ENCODE data around the gene SURF2. TPM values are rescaled to one million over a fixed set of nuclear protein-coding genes. Genes with fewer than 3 reads are reported as not detected.

SURF2 gene
- total RNA-seq, 1 donor from 2014 or later, result 34.3 TPM

DNA sequence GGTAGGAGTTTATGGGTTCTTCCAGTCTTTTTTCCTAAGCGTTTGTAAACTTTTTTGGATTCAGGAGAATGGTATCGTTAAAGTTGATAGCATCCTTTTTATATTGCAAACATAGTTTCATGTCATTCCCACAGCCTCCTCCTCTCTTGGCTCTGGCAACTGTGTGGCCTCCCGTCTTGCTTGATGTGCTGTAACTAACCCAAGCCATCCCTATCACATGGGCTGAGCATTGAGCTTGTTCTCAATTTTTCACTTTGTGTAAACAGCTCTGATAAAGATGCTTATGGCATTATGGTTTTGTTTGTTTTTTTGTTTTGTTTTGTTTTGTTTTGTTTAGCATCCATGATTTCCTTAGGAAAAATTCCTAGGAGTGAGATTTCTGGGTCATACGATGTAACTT lies 24.4 kb downstream of the SURF2 start:
- no peak overlapping the region for H3K4me3 Mint-ChIP-seq
- no peaks in the 10 kb centered on the region for H3K27me3 Mint-ChIP-seq (ENCODE audit: low read depth)
- H3K27ac Mint-ChIP-seq (ENCODE audit: unreplicated experiment), result no peak overlapping the region
- TF ChIP-seq, protein P1, sequence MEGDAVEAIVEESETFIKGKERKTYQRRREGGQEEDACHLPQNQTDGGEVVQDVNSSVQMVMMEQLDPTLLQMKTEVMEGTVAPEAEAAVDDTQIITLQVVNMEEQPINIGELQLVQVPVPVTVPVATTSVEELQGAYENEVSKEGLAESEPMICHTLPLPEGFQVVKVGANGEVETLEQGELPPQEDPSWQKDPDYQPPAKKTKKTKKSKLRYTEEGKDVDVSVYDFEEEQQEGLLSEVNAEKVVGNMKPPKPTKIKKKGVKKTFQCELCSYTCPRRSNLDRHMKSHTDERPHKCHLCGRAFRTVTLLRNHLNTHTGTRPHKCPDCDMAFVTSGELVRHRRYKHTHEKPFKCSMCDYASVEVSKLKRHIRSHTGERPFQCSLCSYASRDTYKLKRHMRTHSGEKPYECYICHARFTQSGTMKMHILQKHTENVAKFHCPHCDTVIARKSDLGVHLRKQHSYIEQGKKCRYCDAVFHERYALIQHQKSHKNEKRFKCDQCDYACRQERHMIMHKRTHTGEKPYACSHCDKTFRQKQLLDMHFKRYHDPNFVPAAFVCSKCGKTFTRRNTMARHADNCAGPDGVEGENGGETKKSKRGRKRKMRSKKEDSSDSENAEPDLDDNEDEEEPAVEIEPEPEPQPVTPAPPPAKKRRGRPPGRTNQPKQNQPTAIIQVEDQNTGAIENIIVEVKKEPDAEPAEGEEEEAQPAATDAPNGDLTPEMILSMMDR (conservative IDR thresholded peaks at IDR 0.05), result no peak
- DNase-seq (ENCODE audit: low read depth, low spot score), result no peak
- H3K9me3 Mint-ChIP-seq, result no peaks in the 10 kb centered on the region
- peaks cover 29% of the 10 kb centered on the region for H3K4me1 Mint-ChIP-seq
- H3K36me3 Mint-ChIP-seq (ENCODE audit: low read depth), result no peaks in the 10 kb centered on the region

DNA sequence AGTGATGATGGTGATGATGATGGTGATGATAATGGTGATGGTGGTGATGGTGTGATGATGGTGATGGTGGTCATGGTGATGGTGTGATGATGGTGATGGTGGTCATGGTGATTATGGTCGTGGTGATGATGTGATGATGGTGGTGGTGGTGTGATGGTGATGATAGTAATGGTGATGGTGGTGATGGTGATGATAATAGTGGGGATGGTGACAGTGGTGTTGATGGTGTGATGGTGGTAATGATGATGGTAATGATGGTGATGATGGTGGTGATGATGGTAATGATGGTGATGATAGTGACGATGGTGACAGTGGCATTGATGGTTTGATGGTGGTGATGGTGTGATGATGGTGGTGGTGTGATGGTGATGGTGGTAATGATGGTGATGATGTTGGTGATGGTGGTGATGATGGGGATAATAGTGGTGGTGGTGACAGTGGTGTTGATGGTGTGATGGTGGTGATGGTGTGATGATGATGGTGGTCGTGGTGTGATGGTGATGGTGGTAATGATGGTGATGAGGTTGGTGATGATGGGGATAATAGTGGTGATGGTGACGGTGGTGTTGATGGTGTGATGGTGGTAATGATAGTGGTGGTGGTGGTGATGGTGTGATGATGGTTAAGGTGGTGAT lies 26.3 kb downstream of the SURF2 start:
- Mint-ChIP-seq H3K27me3 (ENCODE audit: low read depth) (no peaks in the 10 kb centered on the region), H3K4me1 (peaks cover 19% of the 10 kb centered on the region), H3K27ac (ENCODE audit: unreplicated experiment) (no peak overlapping the region), H3K9me3 (no peaks in the 10 kb centered on the region), H3K36me3 (ENCODE audit: low read depth) (no peaks in the 10 kb centered on the region), H3K4me3 (no peak overlapping the region)
- DNase-seq (ENCODE audit: low read depth, low spot score), result no peak
- TF ChIP-seq, protein P1 (conservative IDR thresholded peaks at IDR 0.05), result no peak

- TF ChIP-seq, protein P1 (conservative IDR thresholded peaks at IDR 0.05), result no peak
- Mint-ChIP-seq H3K4me1 (peaks cover 11% of the 10 kb centered on the region), H3K4me3 (no peak overlapping the region), H3K27ac (ENCODE audit: unreplicated experiment) (no peak overlapping the region), H3K27me3 (ENCODE audit: low read depth) (no peaks in the 10 kb centered on the region), H3K36me3 (ENCODE audit: low read depth) (no peaks in the 10 kb centered on the region), H3K9me3 (no peaks in the 10 kb centered on the region)
- no peak for DNase-seq (ENCODE audit: low read depth, low spot score)
These were observed 27.1 kb downstream of the SURF2 start for GRCh38 chr9:133383438-133383837.

DNA sequence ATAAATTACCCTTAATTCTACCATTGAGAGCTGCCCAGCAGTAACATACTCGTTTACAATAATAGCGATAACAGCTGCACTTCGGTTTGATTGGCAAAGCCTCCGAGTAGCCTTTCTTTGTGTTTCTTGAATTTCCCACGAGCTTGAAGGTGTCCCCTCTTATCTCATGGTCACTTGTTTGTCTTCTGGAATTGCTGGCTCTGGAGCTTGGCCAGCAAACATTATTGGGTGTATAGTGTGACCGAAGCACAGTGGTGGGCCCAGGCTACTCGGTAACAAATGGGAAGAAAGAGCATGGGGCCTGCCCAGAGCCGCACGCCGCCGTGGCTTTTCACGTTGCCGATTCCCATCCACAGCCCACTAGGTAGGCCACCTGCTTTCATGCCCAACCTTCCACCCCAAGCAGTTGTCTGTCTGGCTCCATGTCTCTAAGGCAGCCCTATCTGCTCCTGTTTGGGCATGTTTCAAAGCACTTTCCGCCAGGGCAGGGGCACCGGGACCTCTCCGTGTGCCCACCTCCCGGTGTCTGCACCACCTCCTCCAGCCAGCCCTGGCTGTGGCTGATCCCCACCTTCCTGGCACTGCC lies 28.5 kb downstream of the SURF2 start:
- Mint-ChIP-seq H3K27me3 (ENCODE audit: low read depth) (no peaks in the 10 kb centered on the region), H3K4me1 (no peaks in the 10 kb centered on the region), H3K4me3 (no peak overlapping the region), H3K9me3 (no peaks in the 10 kb centered on the region), H3K36me3 (ENCODE audit: low read depth) (no peaks in the 10 kb centered on the region), H3K27ac (ENCODE audit: unreplicated experiment) (no peak overlapping the region)
- DNase-seq (ENCODE audit: low read depth, low spot score), result no peak
- TF ChIP-seq, protein P1 (conservative IDR thresholded peaks at IDR 0.05), result no peak

GRCh38 chr9:133385452-133385851 lies 29.1 kb downstream of the SURF2 start:
- TF ChIP-seq, protein P1 (conservative IDR thresholded peaks at IDR 0.05), result no peak
- Mint-ChIP-seq H3K27me3 (ENCODE audit: low read depth) (no peaks in the 10 kb centered on the region), H3K4me1 (no peaks in the 10 kb centered on the region), H3K36me3 (ENCODE audit: low read depth) (no peaks in the 10 kb centered on the region), H3K4me3 (no peak overlapping the region), H3K9me3 (no peaks in the 10 kb centered on the region), H3K27ac (ENCODE audit: unreplicated experiment) (no peak overlapping the region)
- DNase-seq (ENCODE audit: low read depth, low spot score), result no peak

All from neural crest cell (in vitro differentiated cells).